Kidney (tissue), 14 donors: ENCODE data around the gene LMO4. TPM values are rescaled to one million over a fixed set of nuclear protein-coding genes. Genes with fewer than 3 reads are reported as not detected.

ENCODE experiments used
- DNase-seq, 5 donors: peaks; one replicate each; pipeline ENCODE4 v3.0.0-alpha.2; 2013 to 2020
- FAIRE-seq: peaks from 2 replicates; lab custom pipeline; 2012; peaks lifted over from hg19 to GRCh38; lab: Jason Lieb, UNC
- H3K27ac ChIP-seq, 2 donors: one replicate each; pipeline ENCODE4 v1.7.0; 2013; ENCODE audit warnings: low read depth in 2 of 2, low read length in 2 of 2, inconsistent platforms in 1 of 2
- H3K27me3 ChIP-seq: one replicate; pipeline ENCODE4 v1.7.1; 2013; ENCODE audit warnings: low read length, inconsistent platforms; ENCODE audit not compliant: control insufficient read depth, insufficient read depth
- H3K36me3 ChIP-seq, 3 donors: one replicate each; pipeline versions ENCODE4 v1.7.0 to v1.7.1; 2013; ENCODE audit warnings: low read length in 3 of 3, control low read depth in 1 of 3, inconsistent platforms in 1 of 3; ENCODE audit not compliant: insufficient read depth in 3 of 3, control insufficient read depth in 2 of 3
- H3K4me1 ChIP-seq, 3 donors: one replicate each; pipeline versions ENCODE4 v1.7.0 to v1.7.1; 2013; ENCODE audit warnings: low read length in 3 of 3, inconsistent platforms in 1 of 3, low read depth in 1 of 3; ENCODE audit not compliant: control insufficient read depth in 2 of 3, insufficient read depth in 2 of 3
- H3K4me3 ChIP-seq, 3 donors: one replicate each; pipeline versions ENCODE4 v1.7.0 to v1.8.1; 2013; ENCODE audit warnings: low read length in 3 of 3, control low read depth in 1 of 3, inconsistent platforms in 1 of 3
- H3K9ac ChIP-seq, 3 donors: one replicate each; pipeline versions ENCODE4 v1.7.0 to v1.7.1; 2013; ENCODE audit warnings: low read length in 3 of 3, control low read depth in 1 of 3, inconsistent platforms in 1 of 3
- H3K9me3 ChIP-seq, 3 donors: one replicate each; pipeline versions ENCODE4 v1.7.0 to v1.7.1; 2013; ENCODE audit warnings: low read length in 3 of 3, control low read depth in 1 of 3, inconsistent platforms in 1 of 3; ENCODE audit not compliant: control insufficient read depth in 2 of 3, insufficient read depth in 1 of 3
- intact Hi-C: fragments of 100-400 bp; cut with DNase I; formaldehyde crosslinking; loops from one replicate; pipeline ENCODE4 v1.11.1; 2022
- polyA plus RNA-seq: library from polyadenylated mRNA; stranded (reverse); fragments of 350-450 nt; fragmentation: Illumina TruSeq; extraction: RNeasy Lipid Tissue Mini Kit (QIAGEN cat#74804); gene quantifications from one replicate; pipeline ENCODE4 v1.2.3, GENCODE V29; 2014; ENCODE audit warnings: low read depth, low replicate concordance; ENCODE audit not compliant: insufficient read depth
- total RNA-seq: library from RNA; stranded (reverse); fragmentation: NEBNext Ultra II Directional; extraction: Animal tissue kit (Norgen Biotek cat#: 25700); gene quantifications from one replicate; pipeline ENCODE4 v1.2.1, GENCODE V29; 2021
- TF ChIP-seq, protein P1 (sequence below): IDR thresholded peaks from 3 replicates; pipeline ENCODE4 v1.5.1; 2012; ENCODE audit warnings: mild to moderate bottlenecking, moderate library complexity, borderline replicate concordance; ENCODE audit not compliant: insufficient read depth; ENCODE audit errors: extremely low read depth
- donor health status: control.
- donor health status: control.
- donor health status: control.
- donor health status: control.
- donor health status: control.
- donor health status: DM: yes; HTN: yes; CAD: no.
- donor health status: Normal renal cell carcinoma (clear cell type).

The LMO4 gene
- total and polyA plus RNA-seq, 2 donors from 2014 or later: 39.1 to 56.2 TPM

DNA sequence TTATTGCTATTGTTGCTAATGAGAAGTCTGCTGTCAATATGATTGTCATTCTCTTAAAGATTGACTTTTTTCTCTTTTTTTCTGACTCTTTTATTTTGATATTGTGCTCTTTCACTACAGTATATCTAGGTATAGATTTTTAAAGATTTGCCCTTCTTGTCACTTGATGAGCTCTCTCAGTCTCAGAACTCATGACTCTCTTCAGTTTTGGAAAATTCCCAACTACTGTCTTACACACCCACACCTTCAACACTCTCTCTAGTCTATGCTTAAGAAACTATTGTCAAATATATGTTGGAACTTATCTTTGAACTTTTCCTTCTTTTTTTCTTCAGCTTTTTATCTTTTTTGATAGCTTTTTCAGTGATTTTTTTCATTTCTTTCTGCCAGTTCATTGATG, 50.6 kb downstream of the LMO4 start:
- H3K27ac ChIP-seq: no peak overlapping the region
- intact Hi-C loops: no loop called here
- H3K27me3 ChIP-seq: no peaks in the 10 kb centered on the region
- H3K9ac ChIP-seq: no peak overlapping the region
- TF ChIP-seq, protein P1, sequence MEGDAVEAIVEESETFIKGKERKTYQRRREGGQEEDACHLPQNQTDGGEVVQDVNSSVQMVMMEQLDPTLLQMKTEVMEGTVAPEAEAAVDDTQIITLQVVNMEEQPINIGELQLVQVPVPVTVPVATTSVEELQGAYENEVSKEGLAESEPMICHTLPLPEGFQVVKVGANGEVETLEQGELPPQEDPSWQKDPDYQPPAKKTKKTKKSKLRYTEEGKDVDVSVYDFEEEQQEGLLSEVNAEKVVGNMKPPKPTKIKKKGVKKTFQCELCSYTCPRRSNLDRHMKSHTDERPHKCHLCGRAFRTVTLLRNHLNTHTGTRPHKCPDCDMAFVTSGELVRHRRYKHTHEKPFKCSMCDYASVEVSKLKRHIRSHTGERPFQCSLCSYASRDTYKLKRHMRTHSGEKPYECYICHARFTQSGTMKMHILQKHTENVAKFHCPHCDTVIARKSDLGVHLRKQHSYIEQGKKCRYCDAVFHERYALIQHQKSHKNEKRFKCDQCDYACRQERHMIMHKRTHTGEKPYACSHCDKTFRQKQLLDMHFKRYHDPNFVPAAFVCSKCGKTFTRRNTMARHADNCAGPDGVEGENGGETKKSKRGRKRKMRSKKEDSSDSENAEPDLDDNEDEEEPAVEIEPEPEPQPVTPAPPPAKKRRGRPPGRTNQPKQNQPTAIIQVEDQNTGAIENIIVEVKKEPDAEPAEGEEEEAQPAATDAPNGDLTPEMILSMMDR: no peak
- FAIRE-seq (no peak), DNase-seq (no peak)
- peaks cover 0 to 5% (median 2%) of the 10 kb centered on the region in 3 donors for H3K9me3 ChIP-seq
- no peak overlapping the region for H3K4me3 ChIP-seq
- H3K4me1 ChIP-seq: no peaks in the 10 kb centered on the region
- H3K36me3 ChIP-seq: no peaks in the 10 kb centered on the region

DNA sequence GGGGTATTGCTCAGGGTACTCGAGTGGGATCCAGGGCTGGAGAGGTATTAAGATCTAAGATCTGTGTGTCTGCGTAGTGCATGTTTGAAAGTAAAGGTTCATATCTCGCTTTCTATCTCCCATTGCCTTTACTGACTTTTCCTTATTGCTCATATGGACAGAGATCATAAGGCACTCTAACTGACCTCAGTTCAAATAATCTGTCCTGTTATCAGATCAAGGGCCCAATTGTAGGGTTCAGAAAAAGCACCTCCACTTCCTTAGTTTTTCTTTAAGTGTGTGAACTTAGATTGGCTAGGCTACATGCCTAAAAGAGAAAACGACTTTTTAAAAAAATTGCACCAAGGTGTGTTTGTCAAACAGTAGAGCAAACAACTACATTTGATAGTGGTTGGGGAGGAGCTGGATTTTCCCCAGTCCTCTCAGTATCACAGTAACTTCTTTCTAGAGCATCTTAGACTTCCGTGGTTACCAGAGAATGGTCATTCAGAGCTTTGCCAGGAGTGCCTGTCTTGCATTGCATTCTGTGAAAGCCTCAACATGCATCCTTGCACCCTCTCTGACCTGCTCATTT, 57.6 kb downstream of the LMO4 start:
- Histone ChIP-seq H3K4me1 (no peaks in the 10 kb centered on the region), H3K9me3 (no peaks in the 10 kb centered on the region), H3K36me3 (no peaks in the 10 kb centered on the region), H3K9ac (no peak overlapping the region), H3K4me3 (no peak overlapping the region), H3K27ac (no peak overlapping the region), H3K27me3 (no peaks in the 10 kb centered on the region)
- intact Hi-C loops: no loop called here
- no peak for DNase-seq
- FAIRE-seq: no peak
- TF ChIP-seq, protein P1: no peak

DNA sequence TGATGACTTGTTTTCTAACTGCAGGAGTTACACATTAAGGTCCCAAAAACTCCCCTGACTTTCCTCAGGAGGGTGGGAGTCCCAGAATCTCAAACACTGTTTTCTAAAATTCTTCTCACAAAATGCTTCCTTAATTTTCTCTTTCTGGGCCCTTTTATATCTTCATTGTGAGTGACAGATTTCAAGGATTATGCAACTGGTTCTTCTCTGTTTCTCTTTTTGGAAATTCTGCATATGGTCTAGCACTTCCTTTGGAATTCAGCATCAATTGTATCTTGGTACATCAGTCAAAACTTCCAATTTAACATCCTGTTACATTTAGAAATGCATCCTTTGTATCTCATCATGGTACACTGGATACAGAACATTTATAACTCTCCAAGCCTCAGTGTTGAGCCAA, 59.7 kb downstream of the LMO4 start:
- TF ChIP-seq, protein P1: no peak
- no peaks in the 10 kb centered on the region for H3K9me3 ChIP-seq
- no peak for FAIRE-seq
- no peak overlapping the region for H3K27ac ChIP-seq
- no peaks in the 10 kb centered on the region for H3K4me1 ChIP-seq
- no peak overlapping the region for H3K4me3 ChIP-seq
- H3K36me3 ChIP-seq: no peaks in the 10 kb centered on the region
- H3K9ac ChIP-seq: no peak overlapping the region
- H3K27me3 ChIP-seq: no peaks in the 10 kb centered on the region
- intact Hi-C loops: no loop called here
- DNase-seq: no peak

DNA sequence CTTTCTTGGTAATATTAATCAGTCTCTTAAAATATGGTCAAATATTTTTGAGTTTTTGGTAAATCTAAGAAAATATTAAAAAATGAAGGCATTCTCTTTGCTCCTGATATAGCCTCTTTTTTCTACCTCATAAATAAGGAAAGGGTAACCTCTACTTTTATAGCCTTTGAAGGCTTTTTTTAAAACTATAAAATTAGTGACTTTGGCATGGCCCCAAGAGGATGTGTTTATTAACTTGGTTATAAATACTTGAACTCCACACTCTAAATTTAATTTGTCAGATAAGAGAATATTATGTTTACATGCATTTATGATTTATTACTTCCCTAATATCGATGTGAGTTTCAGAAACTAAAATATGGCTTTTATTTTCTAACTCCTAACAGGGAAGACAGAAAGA, 60.3 kb downstream of the LMO4 start:
- Histone ChIP-seq H3K4me1 (no peaks in the 10 kb centered on the region), H3K4me3 (no peak overlapping the region), H3K27ac (no peak overlapping the region), H3K36me3 (no peaks in the 10 kb centered on the region), H3K27me3 (no peaks in the 10 kb centered on the region), H3K9ac (no peak overlapping the region), H3K9me3 (no peaks in the 10 kb centered on the region)
- FAIRE-seq (no peak), DNase-seq (peak in 1 of 5 donors; percentile 29)
- TF ChIP-seq, protein P1: no peak
- intact Hi-C loops: no loop called here
